ENCODE measurements around the gene PDGFA. TPM values are rescaled to one million over a fixed set of nuclear protein-coding genes. Genes with fewer than 3 reads are reported as not detected.

PDGFA gene
- total RNA-seq (under 1 TPM; 0.21 to 0.30 TPM), polyA plus RNA-seq (not detected), total RNA-seq (0 to 45.3 (median 0.49) reads per million in 6 experiments)

DNA sequence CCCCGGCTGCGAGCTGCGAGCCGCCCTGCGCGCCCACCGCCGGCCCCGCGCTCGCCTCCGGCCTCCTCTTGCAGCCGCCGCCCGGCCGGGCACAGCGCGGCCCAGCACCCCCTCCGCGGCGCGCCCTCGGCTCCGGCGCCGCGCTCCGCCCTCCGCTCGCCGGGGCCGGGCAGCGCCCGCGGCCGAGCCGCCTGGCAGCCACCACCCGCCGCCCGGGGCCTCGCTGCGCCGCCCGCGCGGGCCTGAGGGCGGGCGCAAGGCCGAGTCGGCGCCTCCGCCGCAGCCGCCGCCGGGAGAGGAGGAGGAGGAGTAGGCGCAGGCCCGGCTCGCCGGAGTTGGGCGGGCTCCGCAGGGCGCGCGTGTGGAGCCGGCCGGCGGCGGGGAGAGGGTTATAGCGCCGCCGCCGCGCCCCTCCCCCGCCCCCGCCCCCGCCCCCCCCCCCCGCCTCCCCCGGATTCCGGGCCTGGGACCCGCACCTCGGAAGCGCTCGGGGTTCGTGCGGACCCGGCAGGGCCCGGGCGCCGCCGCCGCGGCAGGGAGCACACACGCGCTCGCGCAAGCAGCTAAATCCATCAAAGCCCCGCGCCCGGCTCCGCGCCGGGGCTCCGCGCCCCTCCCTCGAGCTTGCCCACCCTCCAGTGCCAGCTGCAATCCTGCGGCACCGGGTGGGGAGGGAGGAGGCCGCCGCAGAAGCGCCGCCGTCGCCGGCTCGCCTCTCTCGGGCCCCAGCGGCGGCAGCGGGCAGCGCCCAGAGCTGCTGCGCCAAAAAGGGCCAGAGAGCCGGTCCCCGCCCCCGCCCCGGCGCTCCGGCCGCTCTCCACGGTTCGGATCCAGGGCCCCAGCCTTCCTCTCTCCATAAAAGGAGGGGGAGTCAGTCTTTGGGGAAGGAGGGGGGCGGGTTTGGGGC, at the start of gene PDGFA:
Gene PDGFA (minus strand): TSS at position 363 of the 907 bp plus-strand sequence. CDS start 845 bp downstream, outside the sequence.
- Mint-ChIP-seq H3K9me3 (peaks cover 0 to 2% (median 0%) of the 10 kb centered on the region in 9 donors), H3K27ac (peak within 1 kb of the TSS in 1 of 10 donors; percentile 21), H3K27me3 (peaks cover 7 to 47% (median 18%) of the 10 kb centered on the region in 5 donors), H3K4me3 (peak within 1 kb of the TSS; percentile 64 to 88 (median 81)), H3K4me1 (peaks cover 8 to 22% (median 18%) of the 10 kb centered on the region in 4 donors), H3K36me3 (peaks cover 0 to 3% (median 0%) of the 10 kb centered on the region in 3 donors)
- POLR2A ChIA-PET = no interaction called here
- peak; percentile 16 to 43 for ATAC-seq
- no peak for DNase-seq

DNA sequence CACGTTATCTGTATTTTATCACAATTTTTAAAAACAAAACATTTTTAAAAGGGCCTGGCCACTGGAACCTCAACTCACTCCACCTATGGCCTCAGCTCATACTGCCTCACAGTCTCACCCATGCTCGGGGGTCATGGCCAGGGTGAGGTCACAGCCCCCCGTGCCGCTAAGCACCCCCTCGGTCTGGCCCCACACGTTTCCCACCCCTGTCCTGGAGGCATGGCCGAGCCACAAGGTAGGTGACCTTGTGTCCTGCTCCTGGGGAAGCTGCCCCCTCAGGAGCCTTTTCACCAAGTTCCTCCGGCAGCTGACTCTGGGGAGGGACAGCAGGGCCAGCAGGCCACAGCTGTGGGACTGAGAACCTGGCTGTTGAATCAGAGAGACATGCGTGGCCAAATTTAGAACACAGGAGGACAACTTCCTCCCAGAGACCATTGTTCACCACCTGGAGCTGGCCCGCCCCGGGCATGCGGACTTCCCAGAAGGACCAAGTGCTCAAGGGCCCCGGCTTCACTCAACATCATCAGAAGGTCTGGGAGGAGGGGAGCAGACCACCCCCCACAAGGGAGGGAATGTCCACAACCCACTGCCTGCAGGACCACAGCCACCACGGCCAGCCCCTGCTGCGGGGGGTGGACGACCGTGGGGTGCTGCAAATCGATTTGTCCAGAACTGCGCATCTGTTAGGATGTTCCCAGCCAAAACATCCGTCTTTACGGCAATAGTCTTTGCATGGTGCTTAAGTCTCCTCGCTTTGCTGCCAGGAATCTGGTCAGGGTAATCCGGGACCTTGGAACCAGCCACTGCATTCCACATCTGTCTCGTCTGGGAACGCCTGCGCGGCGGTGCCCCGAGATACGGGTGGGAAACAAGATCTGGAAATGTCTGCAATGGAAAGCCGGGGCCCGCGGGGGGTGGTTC, 48.6 kb upstream of the PDGFA start:
- no peak for ATAC-seq
- Mint-ChIP-seq H3K36me3 (peaks cover 0 to 10% (median 0%) of the 10 kb centered on the region in 3 donors), H3K4me3 (no peak overlapping the region), H3K27me3 (no peaks in the 10 kb centered on the region), H3K9me3 (no peaks in the 10 kb centered on the region), H3K4me1 (peaks cover 0 to 5% (median 1%) of the 10 kb centered on the region in 4 donors), H3K27ac (peak overlapping the region in 1 of 10 donors; percentile 40)
- POLR2A ChIA-PET = interaction anchor here (0.6 kb wide), 1 partner anchor 13 kb away, joined by 5 read pairs; no protein-coding TSS in a partner anchor
- no peak for DNase-seq

GRCh38 chr7:567305-567883, 47.7 kb upstream of the PDGFA start:
- H3K4me3 Mint-ChIP-seq = no peak overlapping the region
- H3K9me3 Mint-ChIP-seq = no peaks in the 10 kb centered on the region
- H3K36me3 Mint-ChIP-seq = peaks cover 0 to 10% (median 0%) of the 10 kb centered on the region in 3 donors
- no peak overlapping the region for H3K27ac Mint-ChIP-seq
- no peak for ATAC-seq
- H3K4me1 Mint-ChIP-seq = peaks cover 0 to 8% (median 6%) of the 10 kb centered on the region in 4 donors
- H3K27me3 Mint-ChIP-seq = no peaks in the 10 kb centered on the region
- DNase-seq = no peak
- POLR2A ChIA-PET = interaction anchor here (0.6 kb wide), 1 partner anchor 13 kb away, joined by 5 read pairs; no protein-coding TSS in a partner anchor

- POLR2A ChIA-PET = no interaction called here
- Mint-ChIP-seq H3K4me1 (peaks cover 0 to 10% (median 8%) of the 10 kb centered on the region in 4 donors), H3K36me3 (peaks cover 0 to 12% (median 0%) of the 10 kb centered on the region in 3 donors), H3K9me3 (no peaks in the 10 kb centered on the region), H3K27ac (no peak overlapping the region), H3K4me3 (no peak overlapping the region), H3K27me3 (no peaks in the 10 kb centered on the region)
- ATAC-seq (no peak), DNase-seq (no peak)
These were observed 46.5 kb upstream of the PDGFA start for GRCh38 chr7:566100-566499.

- POLR2A ChIA-PET = interaction anchor here (0.6 kb wide), 1 partner anchor 62 kb away, joined by 3 read pairs; no protein-coding TSS in a partner anchor
- Mint-ChIP-seq H3K9me3 (no peaks in the 10 kb centered on the region), H3K27me3 (no peaks in the 10 kb centered on the region), H3K27ac (peak overlapping the region in 2 of 10 donors; percentile 57 to 62), H3K4me1 (peaks cover 0 to 13% (median 10%) of the 10 kb centered on the region in 4 donors), H3K4me3 (no peak overlapping the region), H3K36me3 (peaks cover 0 to 13% (median 0%) of the 10 kb centered on the region in 3 donors)
- ATAC-seq (no peak), DNase-seq (no peak)
These were observed 44.7 kb upstream of the PDGFA start for GRCh38 chr7:564176-564865.

DNA sequence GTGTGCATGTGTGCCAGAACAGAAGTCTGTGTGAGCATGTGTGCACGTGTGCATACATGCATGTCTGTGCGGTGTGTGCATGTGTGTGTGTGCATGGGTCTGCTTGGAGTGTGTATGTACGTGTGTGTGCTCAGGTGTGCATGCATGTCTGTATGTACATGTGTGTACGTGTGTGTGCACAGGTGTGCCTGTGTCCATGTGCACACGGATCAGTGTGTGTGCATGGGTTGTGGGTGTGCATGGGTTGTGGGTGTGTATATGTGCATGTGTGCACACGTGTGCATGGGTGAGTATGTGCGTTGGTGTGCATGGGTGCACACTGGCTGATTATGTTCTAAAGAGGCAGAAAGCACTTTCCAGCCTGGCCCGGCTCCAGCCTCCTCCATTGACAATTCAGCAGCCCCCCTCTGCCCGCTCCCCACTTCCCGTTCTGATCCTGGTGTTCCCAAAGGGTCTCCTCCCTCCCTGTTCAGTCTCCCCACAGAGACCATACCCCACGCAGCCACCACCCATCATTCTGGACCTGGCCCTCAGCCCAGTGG, 44.1 kb upstream of the PDGFA start:
- no peak overlapping the region for H3K4me3 Mint-ChIP-seq
- H3K4me1 Mint-ChIP-seq = peaks cover 0 to 13% (median 10%) of the 10 kb centered on the region in 4 donors

DNA sequence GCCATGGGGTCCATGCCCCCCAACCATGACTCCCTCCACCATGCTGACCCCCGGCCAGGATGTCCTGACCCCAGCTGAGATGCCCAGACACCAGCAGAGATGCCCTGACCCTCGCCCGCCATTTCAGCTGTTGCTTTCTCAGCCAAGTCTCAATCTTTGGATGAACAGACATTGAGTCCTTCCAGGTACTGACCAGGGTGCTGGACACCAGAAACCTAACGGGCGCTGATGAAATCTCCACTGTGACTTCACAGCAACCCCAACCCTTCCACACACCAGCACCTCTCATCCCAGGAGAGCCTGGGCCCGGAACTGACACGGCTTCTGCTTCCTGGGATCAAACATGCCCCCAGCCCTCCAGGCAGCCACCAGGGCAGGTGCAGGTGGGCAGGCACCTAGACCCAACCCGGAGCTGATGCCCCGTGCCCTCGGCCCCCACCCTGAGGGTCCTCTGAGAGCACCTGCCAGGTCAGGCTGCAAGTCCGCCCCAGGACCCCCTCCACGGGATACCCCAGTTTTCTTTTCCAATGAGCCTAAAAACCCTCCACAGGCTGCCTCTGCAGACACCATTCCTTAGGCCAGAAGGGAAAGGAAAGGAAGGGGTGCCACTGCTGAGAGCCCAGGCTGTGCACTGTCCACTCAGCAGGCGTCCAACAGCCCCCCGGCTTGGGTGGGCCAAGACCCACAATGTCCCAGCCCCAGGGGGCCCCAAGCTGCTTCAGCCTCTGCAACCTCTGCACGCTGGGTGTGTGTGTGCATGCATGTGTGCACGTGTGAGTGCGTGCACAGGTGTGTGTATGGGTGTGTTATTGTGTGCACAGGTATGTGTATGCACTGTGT, 43.4 kb upstream of the PDGFA start:
- peaks cover 0 to 5% (median 0%) of the 10 kb centered on the region in 3 donors for H3K36me3 Mint-ChIP-seq
- no peak overlapping the region for H3K4me3 Mint-ChIP-seq
- H3K27ac Mint-ChIP-seq = peak overlapping the region in 2 of 10 donors; percentile 41 to 51
- POLR2A ChIA-PET = no interaction called here
- H3K9me3 Mint-ChIP-seq = no peaks in the 10 kb centered on the region
- H3K27me3 Mint-ChIP-seq = no peaks in the 10 kb centered on the region
- DNase-seq (no peak), ATAC-seq (no peak)
- H3K4me1 Mint-ChIP-seq = peaks cover 0 to 13% (median 10%) of the 10 kb centered on the region in 4 donors

More for the DNA sequence above, 44.1 kb upstream of the PDGFA start:
- H3K36me3 Mint-ChIP-seq = peaks cover 0 to 9% (median 0%) of the 10 kb centered on the region in 3 donors
- ATAC-seq = no peak
- H3K27ac Mint-ChIP-seq = peak overlapping the region in 5 of 10 donors; percentile 47 to 65 (median 53)
- no peaks in the 10 kb centered on the region for H3K9me3 Mint-ChIP-seq
- DNase-seq = no peak
- H3K27me3 Mint-ChIP-seq = no peaks in the 10 kb centered on the region
- POLR2A ChIA-PET = no interaction called here

DNA sequence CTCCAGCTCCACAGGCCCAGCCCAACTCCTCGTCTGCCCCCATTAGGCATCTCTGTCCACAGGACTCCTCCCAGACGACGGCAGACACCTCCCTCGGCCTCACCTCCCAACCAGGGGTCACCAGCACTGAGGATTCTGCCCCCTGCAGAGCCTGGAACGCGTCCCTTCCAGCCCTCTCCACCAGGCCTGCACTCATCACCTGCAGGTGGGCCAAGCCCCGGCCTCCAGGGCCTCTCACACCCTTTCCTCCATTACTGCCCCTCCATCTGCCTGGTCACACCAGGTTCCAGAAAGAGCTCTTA, 42.7 kb upstream of the PDGFA start:
- ATAC-seq = no peak

DNA sequence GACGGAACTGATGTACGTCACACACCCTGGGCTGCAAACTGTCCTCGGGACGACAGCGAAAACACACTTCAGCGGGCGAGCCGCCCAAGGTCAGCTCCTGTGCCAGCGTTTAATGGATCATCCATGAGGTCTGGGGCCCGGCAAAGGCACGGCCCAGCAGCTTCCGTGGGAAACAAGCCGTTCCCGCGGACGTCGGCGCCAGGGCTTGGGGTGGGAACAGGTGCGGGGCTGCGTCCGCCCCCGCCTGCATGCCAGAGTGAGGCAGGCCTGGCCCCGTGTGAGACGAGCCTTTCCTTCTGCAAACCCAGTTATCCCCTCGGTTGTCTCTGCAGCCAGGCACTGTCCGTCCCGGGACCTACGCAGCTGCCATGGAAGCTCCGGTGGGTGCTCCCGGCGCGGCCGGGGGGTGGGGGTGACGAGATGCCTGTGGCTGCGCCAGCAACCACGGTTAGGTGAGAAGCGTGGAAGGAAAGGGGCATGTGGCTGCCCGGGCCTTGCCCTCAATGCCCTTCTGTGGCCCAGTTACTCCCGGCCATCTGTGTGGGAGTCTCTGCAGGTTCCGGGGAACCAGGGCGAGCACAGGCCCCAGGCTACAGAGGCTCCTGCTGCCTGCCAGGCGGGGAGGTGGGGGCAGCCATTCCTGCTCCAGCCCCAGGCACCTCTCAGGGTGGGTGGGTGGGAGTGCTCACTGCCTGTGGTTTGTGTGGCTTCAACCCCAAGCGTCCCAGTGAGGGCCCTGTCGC, 42.2 kb upstream of the PDGFA start:
- Mint-ChIP-seq H3K9me3 (no peaks in the 10 kb centered on the region), H3K4me3 (no peak overlapping the region), H3K27me3 (no peaks in the 10 kb centered on the region), H3K4me1 (peaks cover 0 to 13% (median 10%) of the 10 kb centered on the region in 4 donors), H3K27ac (peak overlapping the region in 1 of 10 donors; percentile 51), H3K36me3 (peaks cover 0 to 5% (median 0%) of the 10 kb centered on the region in 3 donors)
- ATAC-seq (no peak), DNase-seq (no peak)
- POLR2A ChIA-PET = no interaction called here

More for the DNA sequence above, 42.7 kb upstream of the PDGFA start:
- no peak for DNase-seq
- Mint-ChIP-seq H3K27me3 (no peaks in the 10 kb centered on the region), H3K27ac (peak overlapping the region in 2 of 10 donors; percentile 51 to 62), H3K36me3 (peaks cover 0 to 5% (median 0%) of the 10 kb centered on the region in 3 donors), H3K4me3 (no peak overlapping the region), H3K9me3 (no peaks in the 10 kb centered on the region), H3K4me1 (peaks cover 0 to 13% (median 10%) of the 10 kb centered on the region in 4 donors)
- POLR2A ChIA-PET = no interaction called here

GRCh38 chr7:560966-561630, 41.5 kb upstream of the PDGFA start:
- Mint-ChIP-seq H3K36me3 (peaks cover 0 to 5% (median 0%) of the 10 kb centered on the region in 3 donors), H3K9me3 (no peaks in the 10 kb centered on the region), H3K27ac (peak overlapping the region in 5 of 10 donors; percentile 55 to 84 (median 79)), H3K27me3 (no peaks in the 10 kb centered on the region), H3K4me1 (peaks cover 0 to 13% (median 10%) of the 10 kb centered on the region in 4 donors), H3K4me3 (no peak overlapping the region)
- ATAC-seq = no peak
- POLR2A ChIA-PET = no interaction called here
- DNase-seq = no peak

Data from naive thymus-derived CD8-positive, alpha-beta T cell (primary cell).